Neuronal stem cell (in vitro differentiated cells): ENCODE results near the gene DEGS2.

Experiments used
- DNase-seq: peaks from one replicate; pipeline ENCODE4 v3.0.0-alpha.2; 2013; ENCODE audit warnings: low spot score
- H2AFZ ChIP-seq: one replicate; pipeline ENCODE4 v1.6.1; 2013; ENCODE audit warnings: mild to moderate bottlenecking, low read length, inconsistent platforms
- H2AK5ac ChIP-seq: 2 replicates; pipeline ENCODE4 v1.6.1; 2013; ENCODE audit warnings: low read depth, mild to moderate bottlenecking, inconsistent platforms, low read length, moderate library complexity, mixed read lengths
- H2BK120ac ChIP-seq: 2 replicates; pipeline ENCODE4 v1.6.1; 2013; ENCODE audit warnings: low read depth, mild to moderate bottlenecking, inconsistent platforms, low read length, moderate library complexity, mixed read lengths
- H2BK12ac ChIP-seq: one replicate; pipeline ENCODE4 v1.6.1; 2013; ENCODE audit warnings: low read length, inconsistent platforms
- H2BK15ac ChIP-seq: 2 replicates; pipeline ENCODE4 v1.6.1; 2013; ENCODE audit warnings: mild to moderate bottlenecking, low read length, inconsistent platforms, mixed read lengths
- H2BK5ac ChIP-seq: one replicate; pipeline ENCODE4 v1.6.1; 2013; ENCODE audit warnings: inconsistent platforms, mild to moderate bottlenecking, low read length, moderate library complexity
- H3K14ac ChIP-seq: one replicate; pipeline ENCODE4 v1.6.1; 2013; ENCODE audit warnings: low read length, inconsistent platforms
- H3K18ac ChIP-seq: 2 replicates; pipeline ENCODE4 v1.6.1; 2013; ENCODE audit warnings: low read length, inconsistent platforms
- H3K23ac ChIP-seq: 2 replicates; pipeline ENCODE4 v1.6.1; 2013; ENCODE audit warnings: low read depth, mild to moderate bottlenecking, mixed read lengths, low read length, inconsistent platforms; ENCODE audit not compliant: poor library complexity
- H3K27ac ChIP-seq: replicated peaks from 3 replicates; pipeline ENCODE4 v1.5.1; 2013; ENCODE audit warnings: low read length, inconsistent platforms
- H3K27me3 ChIP-seq, 3 experiments: 2 replicates each; pipeline ENCODE4 v1.6.1; 2013; ENCODE audit warnings: low read length in 3 of 3, mild to moderate bottlenecking in 2 of 3, inconsistent platforms in 1 of 3, low read depth in 1 of 3, mixed read lengths in 1 of 3, moderate library complexity in 1 of 3; ENCODE audit not compliant: control insufficient read depth in 3 of 3, insufficient read depth in 3 of 3
- H3K36me3 ChIP-seq, 2 donors: replicated peaks in 1 of 2; 2 replicates each; pipeline ENCODE4 v1.6.1; 2013; ENCODE audit warnings: low read length in 2 of 2; ENCODE audit not compliant: control insufficient read depth in 2 of 2, insufficient read depth in 2 of 2
- H3K4ac ChIP-seq: 2 replicates; pipeline ENCODE4 v1.6.1; 2013; ENCODE audit warnings: inconsistent platforms, mild to moderate bottlenecking, low read length, moderate library complexity
- H3K4me1 ChIP-seq, 2 donors: 1 replicate in 1 of 2; 2 replicates in 1 of 2; pipeline ENCODE4 v1.6.1; 2013; ENCODE audit warnings: low read length in 2 of 2, low read depth in 1 of 2; ENCODE audit not compliant: control insufficient read depth in 2 of 2, insufficient read depth in 1 of 2
- H3K4me2 ChIP-seq: one replicate; pipeline ENCODE4 v1.6.1; 2013; ENCODE audit warnings: mild to moderate bottlenecking, low read length, inconsistent platforms; ENCODE audit not compliant: insufficient read depth, poor library complexity, severe bottlenecking
- H3K4me3 ChIP-seq, 2 donors: 2 replicates each; pipeline ENCODE4 v1.5.1; 2013; ENCODE audit warnings: low read length in 2 of 2, mild to moderate bottlenecking in 2 of 2, inconsistent platforms in 1 of 2, moderate library complexity in 1 of 2
- H3K79me1 ChIP-seq: one replicate; pipeline ENCODE4 v1.6.1; 2013; ENCODE audit warnings: low read depth, mild to moderate bottlenecking, inconsistent platforms, low read length, moderate library complexity
- H3K9ac ChIP-seq: one replicate; pipeline ENCODE4 v1.6.1; 2013; ENCODE audit warnings: mild to moderate bottlenecking, low read depth, low read length, inconsistent platforms; ENCODE audit not compliant: poor library complexity
- H3K9me3 ChIP-seq, 2 donors: replicated peaks in 1 of 2; 2 replicates each; pipeline versions ENCODE3 to v1.6.1; 2013; ENCODE audit warnings: low read length in 2 of 2, mild to moderate bottlenecking in 2 of 2, inconsistent platforms in 1 of 2, low read depth in 1 of 2, mixed read lengths in 1 of 2, moderate library complexity in 1 of 2; ENCODE audit not compliant: control insufficient read depth in 2 of 2, insufficient read depth in 1 of 2
- H4K8ac ChIP-seq: one replicate; pipeline ENCODE4 v1.6.1; 2013; ENCODE audit warnings: low read depth, mild to moderate bottlenecking, inconsistent platforms, low read length, moderate library complexity
- H4K91ac ChIP-seq: one replicate; pipeline ENCODE4 v1.6.1; 2013; ENCODE audit warnings: low read length, low read depth, mild to moderate bottlenecking, inconsistent platforms; ENCODE audit not compliant: poor library complexity
- WGBS, 2 donors: extraction: QIAGEN DNeasy Blood & Tissue Kit; methylation state at CpG; one replicate each; pipeline ENCODE4 v1.1.7; 2013; ENCODE audit warnings: missing lambda C conversion rate in 2 of 2, mixed read lengths in 1 of 2; ENCODE audit not compliant: insufficient read length in 2 of 2, insufficient replicate concordance in 1 of 2; ENCODE audit errors: extremely low coverage in 2 of 2; 5-methylcytosine and 5-hydroxymethylcytosine counted together

The DEGS2 gene

GRCh38 chr14:100143523-100143922 lies 15.9 kb downstream of the DEGS2 start:
- DNase-seq = no peak
- Histone ChIP-seq H3K4me2 (no peak overlapping the region), H3K27me3 (no peaks in the 10 kb centered on the region), H2BK12ac (no peak overlapping the region), H4K8ac (no peak overlapping the region), H3K9me3 (no peaks in the 10 kb centered on the region), H4K91ac (no peak overlapping the region), H3K4me1 (peaks cover 0 to 9% of the 10 kb centered on the region in 2 donors), H3K27ac (no peak overlapping the region), H2AK5ac (no peak overlapping the region), H3K23ac (peak overlapping the region; percentile 73), H2BK15ac (no peak overlapping the region), H2BK120ac (no peak overlapping the region), H3K4ac (no peak overlapping the region), H2BK5ac (no peak overlapping the region), H3K9ac (no peak overlapping the region), H3K79me1 (no peaks in the 10 kb centered on the region), H3K36me3 (peaks cover 4 to 38% of the 10 kb centered on the region in 2 donors), H2AFZ (no peak overlapping the region), H3K4me3 (no peak overlapping the region), H3K18ac (no peak overlapping the region), H3K14ac (peak overlapping the region; percentile 71)
- no CpG with 5 or more reads among the region's 18 CpGs for WGBS, 2 donors

- no peak for DNase-seq
- Histone ChIP-seq H3K36me3 (peaks cover 7 to 48% of the 10 kb centered on the region in 2 donors), H2AFZ (no peak overlapping the region), H3K4ac (no peak overlapping the region), H2BK12ac (no peak overlapping the region), H2BK15ac (no peak overlapping the region), H3K27ac (no peak overlapping the region), H3K9me3 (no peaks in the 10 kb centered on the region), H3K23ac (no peak overlapping the region), H2AK5ac (no peak overlapping the region), H4K8ac (no peak overlapping the region), H3K79me1 (no peaks in the 10 kb centered on the region), H3K18ac (peak overlapping the region; percentile 48), H2BK120ac (no peak overlapping the region), H3K4me2 (no peak overlapping the region), H3K4me3 (no peak overlapping the region), H3K14ac (no peak overlapping the region), H3K27me3 (no peaks in the 10 kb centered on the region), H2BK5ac (no peak overlapping the region), H3K9ac (peak overlapping the region; percentile 60), H4K91ac (no peak overlapping the region), H3K4me1 (peaks cover 0 to 9% of the 10 kb centered on the region in 2 donors)
- WGBS, 2 donors = no CpG with 5 or more reads among the region's 14 CpGs
Measured at GRCh38 chr14:100142073-100143040, 17.1 kb downstream of the DEGS2 start.

DNA sequence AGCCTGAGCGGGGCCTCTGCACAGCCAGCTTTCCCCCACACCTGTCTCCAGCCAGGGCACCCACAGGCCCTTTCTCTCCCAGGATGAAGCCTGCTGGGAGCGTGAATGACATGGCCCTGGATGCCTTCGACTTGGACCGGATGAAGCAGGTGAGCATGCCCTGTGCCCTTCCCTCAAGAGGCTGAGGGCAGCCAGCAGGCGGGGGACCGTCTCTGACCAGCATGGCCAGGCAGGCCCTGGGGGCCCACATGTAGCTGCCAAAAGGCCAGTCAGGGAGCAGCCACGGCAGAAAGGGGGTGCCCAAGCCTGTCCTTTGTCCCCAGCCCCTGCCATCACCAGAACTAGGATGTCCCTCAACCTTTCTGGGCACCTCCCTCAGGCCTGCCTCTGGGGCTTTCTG lies 18.3 kb downstream of the DEGS2 start:
- H2BK120ac ChIP-seq = no peak overlapping the region
- WGBS, 2 donors = no CpG with 5 or more reads among the region's 7 CpGs

DNA sequence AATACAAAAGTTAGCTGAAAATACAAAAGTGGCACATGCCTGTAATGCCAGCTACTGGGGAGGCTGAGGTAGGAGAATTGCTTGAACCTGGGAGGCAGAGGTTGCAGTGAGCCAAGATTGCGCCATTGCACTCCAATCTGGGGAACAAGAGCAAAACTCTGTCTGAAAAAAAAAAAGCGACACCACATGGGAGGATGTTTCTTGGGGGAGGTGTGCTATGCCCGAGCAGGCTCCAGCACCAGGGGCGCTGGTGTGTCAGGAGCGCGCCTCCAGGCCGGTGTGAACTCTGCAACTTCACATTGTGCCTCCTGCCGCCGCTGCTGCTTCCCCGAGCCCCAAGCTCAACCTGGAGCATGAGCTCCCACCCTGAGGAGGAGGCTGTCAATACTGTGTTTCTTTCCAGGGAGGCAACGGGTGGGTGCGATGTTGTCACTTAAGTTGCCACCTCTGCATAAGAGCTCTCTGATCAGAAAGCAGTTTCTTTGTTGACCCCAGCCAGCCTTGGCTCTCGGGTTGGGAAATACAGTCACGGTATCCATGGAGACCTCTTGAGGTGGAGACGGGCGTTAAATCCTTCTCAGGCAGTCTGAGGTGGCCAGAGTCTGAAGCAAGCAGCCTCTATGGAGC lies 18.9 kb downstream of the DEGS2 start:
- Histone ChIP-seq H4K91ac (no peak overlapping the region), H3K4me1 (peaks cover 0 to 9% of the 10 kb centered on the region in 2 donors), H3K4me3 (no peak overlapping the region), H3K23ac (no peak overlapping the region), H3K4ac (no peak overlapping the region), H3K27me3 (no peaks in the 10 kb centered on the region), H2BK15ac (no peak overlapping the region), H3K9me3 (no peaks in the 10 kb centered on the region), H2AK5ac (peak overlapping the region; percentile 77), H3K79me1 (no peaks in the 10 kb centered on the region), H2AFZ (no peak overlapping the region), H3K4me2 (peak overlapping the region; percentile 34), H2BK12ac (no peak overlapping the region), H3K27ac (no peak overlapping the region), H3K9ac (peak overlapping the region; percentile 82), H2BK120ac (no peak overlapping the region), H2BK5ac (peak overlapping the region; percentile 10), H4K8ac (no peak overlapping the region), H3K18ac (peak overlapping the region; percentile 20), H3K14ac (no peak overlapping the region), H3K36me3 (peaks cover 10 to 65% of the 10 kb centered on the region in 2 donors)
- DNase-seq = peak; percentile 38
- no CpG with 5 or more reads among the region's 16 CpGs for WGBS, 2 donors

More for the DNA sequence above, 18.3 kb downstream of the DEGS2 start:
- no peaks in the 10 kb centered on the region for H3K27me3 ChIP-seq
- peak overlapping the region; percentile 82 for H3K9ac ChIP-seq
- no peak overlapping the region for H2AFZ ChIP-seq
- DNase-seq = no peak
- H3K4me2 ChIP-seq = no peak overlapping the region
- H4K91ac ChIP-seq = no peak overlapping the region
- H3K18ac ChIP-seq = peak overlapping the region; percentile 89
- H4K8ac ChIP-seq = no peak overlapping the region
- peaks cover 10 to 59% of the 10 kb centered on the region in 2 donors for H3K36me3 ChIP-seq
- H3K4me3 ChIP-seq = peak overlapping the region in 1 of 2 donors; percentile 59
- H3K23ac ChIP-seq = no peak overlapping the region
- no peak overlapping the region for H3K27ac ChIP-seq
- no peaks in the 10 kb centered on the region for H3K79me1 ChIP-seq
- no peak overlapping the region for H2BK15ac ChIP-seq
- H3K14ac ChIP-seq = no peak overlapping the region
- H3K4me1 ChIP-seq = peaks cover 0 to 9% of the 10 kb centered on the region in 2 donors
- peak overlapping the region; percentile 77 for H2AK5ac ChIP-seq
- no peaks in the 10 kb centered on the region for H3K9me3 ChIP-seq
- H2BK12ac ChIP-seq = no peak overlapping the region
- no peak overlapping the region for H3K4ac ChIP-seq
- H2BK5ac ChIP-seq = peak overlapping the region; percentile 10
